WTC11 (cell line): ENCODE results near the gene KDM4C. TPM values are rescaled to one million over a fixed set of nuclear protein-coding genes. Genes with fewer than 3 reads are reported as not detected.

Source experiments
- ATAC-seq: fragments of 200-7000 bp; cut with Tn5 transposase; 2 replicates; pipeline ENCODE4 v1.10.0; 2021; ENCODE audit warnings: mild to moderate bottlenecking, moderate library complexity
- CTCF ChIA-PET: fragments of 300-600 bp; sonication (Branson Sonifier 250); formaldehyde crosslinking; loops from one replicate; lab custom pipeline; 2021; ENCODE audit warnings: antibody characterized with exemption; lab: Charles Lee
- POLR2A ChIA-PET: fragments of 350-600 bp; sonication (Branson Sonifier 250); formaldehyde crosslinking; loops from one replicate; lab custom pipeline; 2021; ENCODE audit warnings: antibody characterized with exemption; lab: Charles Lee
- DNase-seq: peaks from one replicate; pipeline ENCODE4 v3.0.0; 2021; ENCODE audit warnings: low spot score
- H3K27ac Mint-ChIP-seq: 2 replicates; pipeline ENCODE4 v1.8.0; 2021; ENCODE audit warnings: mixed read lengths
- H3K27me3 Mint-ChIP-seq: 2 replicates; pipeline ENCODE4 v1.8.0; 2021; ENCODE audit warnings: low read depth, mild to moderate bottlenecking, moderate library complexity, mixed read lengths
- H3K36me3 Mint-ChIP-seq: 2 replicates; pipeline ENCODE4 v1.8.0; 2021; ENCODE audit warnings: mixed read lengths
- H3K4me1 Mint-ChIP-seq: 2 replicates; pipeline ENCODE4 v1.8.0; 2022; ENCODE audit warnings: mixed read lengths
- H3K4me3 Mint-ChIP-seq: 2 replicates; pipeline ENCODE4 v1.8.0; 2021; ENCODE audit warnings: mild to moderate bottlenecking, moderate library complexity, mixed read lengths
- H3K9me3 Mint-ChIP-seq: 2 replicates; pipeline ENCODE4 v1.8.0; 2021; ENCODE audit warnings: mixed read lengths
- ATF2 ChIP-seq: sonication (generic); formaldehyde crosslinking; IDR thresholded peaks from 2 replicates; pipeline ENCODE4 v1.8.1; 2022; ENCODE audit warnings: low read depth, missing genetic modification reagents, borderline replicate concordance
- ATF6 ChIP-seq: sonication (generic); formaldehyde crosslinking; IDR thresholded peaks from 2 replicates; pipeline ENCODE4 v1.8.1; 2023; ENCODE audit warnings: mild to moderate bottlenecking, missing genetic modification reagents
- CBFB ChIP-seq: sonication (generic); formaldehyde crosslinking; IDR thresholded peaks from 2 replicates; pipeline ENCODE4 v1.8.1; 2022; ENCODE audit warnings: mild to moderate bottlenecking, low read depth, missing genetic modification reagents
- CREB1 ChIP-seq: sonication (generic); formaldehyde crosslinking; IDR thresholded peaks from 2 replicates; pipeline ENCODE4 v1.8.0; 2023; ENCODE audit warnings: mild to moderate bottlenecking, missing genetic modification reagents
- FOXJ3 ChIP-seq: sonication (generic); formaldehyde crosslinking; IDR thresholded peaks from 2 replicates; pipeline ENCODE4 v1.9.0; 2021; ENCODE audit warnings: missing genetic modification reagents, mild to moderate bottlenecking, borderline replicate concordance
- FOXK1 ChIP-seq: sonication (generic); formaldehyde crosslinking; IDR thresholded peaks from 2 replicates; pipeline ENCODE4 v1.8.0; 2022; ENCODE audit warnings: mild to moderate bottlenecking, moderate library complexity, missing genetic modification reagents
- MYBL2 ChIP-seq: sonication (generic); formaldehyde crosslinking; IDR thresholded peaks from 2 replicates; pipeline ENCODE4 v1.8.1; 2023; ENCODE audit warnings: mild to moderate bottlenecking, moderate library complexity, missing genetic modification reagents
- NR3C1 ChIP-seq: sonication (generic); formaldehyde crosslinking; conservative IDR thresholded peaks from 2 replicates; pipeline ENCODE4 v1.8.1; 2023; ENCODE audit warnings: low read depth, mild to moderate bottlenecking, missing genetic modification reagents
- RORB ChIP-seq: fragments of 250-450 bp; sonication (Bioruptor Pico); IDR thresholded peaks from 2 replicates; pipeline ENCODE4 v1.9.0; 2021; ENCODE audit warnings: mild to moderate bottlenecking
- SMAD4 ChIP-seq: sonication (generic); formaldehyde crosslinking; IDR thresholded peaks from 2 replicates; pipeline ENCODE4 v1.8.0; 2022; ENCODE audit warnings: mild to moderate bottlenecking, missing genetic modification reagents
- SOX15 ChIP-seq: fragments of 250-450 bp; sonication (Bioruptor Pico); IDR thresholded peaks from 2 replicates; pipeline ENCODE4 v1.9.0; 2021; ENCODE audit warnings: mild to moderate bottlenecking
- STAT6 ChIP-seq: sonication (generic); formaldehyde crosslinking; conservative IDR thresholded peaks from 2 replicates; pipeline ENCODE4 v1.8.1; 2023; ENCODE audit warnings: mild to moderate bottlenecking, low read depth, missing genetic modification reagents, moderate library complexity
- ZNF219 ChIP-seq: sonication (generic); formaldehyde crosslinking; IDR thresholded peaks from 2 replicates; pipeline ENCODE4 v1.8.0; 2023; ENCODE audit warnings: missing genetic modification reagents, mild to moderate bottlenecking, borderline replicate concordance
- ZNF232 ChIP-seq: sonication (generic); formaldehyde crosslinking; IDR thresholded peaks from 2 replicates; pipeline ENCODE4 v1.8.0; 2022; ENCODE audit warnings: mild to moderate bottlenecking, missing genetic modification reagents
- ZNF263 ChIP-seq: sonication (generic); formaldehyde crosslinking; IDR thresholded peaks from 2 replicates; pipeline ENCODE4 v1.8.1; 2022; ENCODE audit warnings: low read depth, mild to moderate bottlenecking, moderate library complexity, missing genetic modification reagents
- ZNF281 ChIP-seq: sonication (generic); formaldehyde crosslinking; IDR thresholded peaks from 2 replicates; pipeline ENCODE4 v1.8.0; 2023; ENCODE audit warnings: mild to moderate bottlenecking, missing genetic modification reagents
- ZNF532 ChIP-seq: fragments of 250-450 bp; sonication (Bioruptor Pico); IDR thresholded peaks from 2 replicates; pipeline ENCODE4 v1.9.0; 2021; ENCODE audit warnings: mild to moderate bottlenecking, borderline replicate concordance
- total RNA-seq: library from RNA; stranded (reverse); gene quantifications from 3 replicates; pipeline ENCODE4 v1.2.3, GENCODE V29; 2021
- TF ChIP-seq, protein P1 (sequence below): sonication (generic); formaldehyde crosslinking; IDR thresholded peaks from 2 replicates; pipeline ENCODE4 v1.8.1; 2023; ENCODE audit warnings: mild to moderate bottlenecking, missing genetic modification reagents, moderate library complexity

Gene KDM4C
- total RNA-seq, 1 experiment from 2014 or later: 29.2 TPM

GRCh38 chr9:6712041-6712440 lies 45.7 kb upstream of the KDM4C start:
- Mint-ChIP-seq H3K9me3 (peaks cover 8% of the 10 kb centered on the region), H3K4me1 (peaks cover 13% of the 10 kb centered on the region), H3K36me3 (peaks cover 11% of the 10 kb centered on the region), H3K27ac (no peak overlapping the region; the same call in 1 of the 2 replicates), H3K4me3 (no peak overlapping the region), H3K27me3 (no peaks in the 10 kb centered on the region; the same call in 1 of the 2 replicates)
- no peak for ATAC-seq
- CTCF ChIA-PET: no interaction called here
- POLR2A ChIA-PET: no interaction called here
- no peak for TF ChIP-seq ZNF281 (CRISPR knock-in tag)
- TF ChIP-seq ZNF232 (CRISPR knock-in tag): no peak
- no peak for TF ChIP-seq ATF6
- no peak for TF ChIP-seq ATF2 (CRISPR knock-in tag)
- TF ChIP-seq RORB (CRISPR knock-in tag): no peak
- no peak for TF ChIP-seq SMAD4 (CRISPR knock-in tag)
- TF ChIP-seq FOXK1 (CRISPR knock-in tag): no peak
- TF ChIP-seq CREB1 (CRISPR knock-in tag): no peak
- TF ChIP-seq MYBL2 (CRISPR knock-in tag): no peak
- no peak for TF ChIP-seq SOX15 (CRISPR knock-in tag)
- TF ChIP-seq FOXJ3: no peak
- no peak for DNase-seq

DNA sequence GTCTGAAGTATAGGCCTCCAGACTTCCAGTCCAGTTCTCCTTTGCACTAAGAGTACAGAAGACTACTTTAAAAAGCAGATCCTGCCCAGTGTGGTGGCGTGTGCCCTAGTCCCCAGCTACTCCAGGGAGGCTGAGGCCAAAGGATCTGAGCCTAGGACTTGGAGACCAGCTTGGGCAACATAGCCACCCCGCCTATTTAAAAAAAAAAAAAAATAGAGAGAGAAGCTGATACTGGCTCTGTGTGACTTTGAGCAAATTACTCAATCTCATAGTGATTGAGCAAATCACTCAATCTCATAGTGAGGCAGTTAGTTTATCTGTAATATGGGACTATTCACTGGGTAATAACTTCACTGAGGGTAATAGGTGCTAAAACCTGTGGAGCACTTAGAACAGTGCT lies 43.6 kb upstream of the KDM4C start:
- no peaks in the 10 kb centered on the region for H3K36me3 Mint-ChIP-seq
- no peak overlapping the region for H3K4me3 Mint-ChIP-seq
- POLR2A ChIA-PET: no interaction called here
- no peak for ATAC-seq
- CTCF ChIA-PET: no interaction called here
- no peaks in the 10 kb centered on the region for H3K9me3 Mint-ChIP-seq
- H3K27me3 Mint-ChIP-seq: no peaks in the 10 kb centered on the region; the same call in 1 of the 2 replicates
- no peak for DNase-seq
- peaks cover 13% of the 10 kb centered on the region for H3K4me1 Mint-ChIP-seq
- H3K27ac Mint-ChIP-seq: no peak overlapping the region
- no peak for TF ChIP-seq ZNF532 (CRISPR knock-in tag)
- TF ChIP-seq NR3C1 (CRISPR knock-in tag): no peak
- TF ChIP-seq STAT6 (CRISPR knock-in tag): no peak
- TF ChIP-seq ZNF219: no peak
- TF ChIP-seq, protein P1, sequence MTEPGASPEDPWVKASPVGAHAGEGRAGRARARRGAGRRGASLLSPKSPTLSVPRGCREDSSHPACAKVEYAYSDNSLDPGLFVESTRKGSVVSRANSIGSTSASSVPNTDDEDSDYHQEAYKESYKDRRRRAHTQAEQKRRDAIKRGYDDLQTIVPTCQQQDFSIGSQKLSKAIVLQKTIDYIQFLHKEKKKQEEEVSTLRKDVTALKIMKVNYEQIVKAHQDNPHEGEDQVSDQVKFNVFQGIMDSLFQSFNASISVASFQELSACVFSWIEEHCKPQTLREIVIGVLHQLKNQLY (CRISPR knock-in tag): no peak
- TF ChIP-seq CBFB: no peak
- no peak for TF ChIP-seq ZNF263 (CRISPR knock-in tag)
